ENCODE measurements around the gene TMTC2. TPM values are rescaled to one million over a fixed set of nuclear protein-coding genes. Genes with fewer than 3 reads are reported as not detected.

Gene TMTC2
- polyA plus RNA-seq, 1 experiment = 1.6 TPM

GRCh38 chr12:82688596-82688995 is 1.9 kb downstream of the TMTC2 start:
- Histone ChIP-seq H3K9me3 (ENCODE audit: control insufficient read depth, insufficient read depth, low read length) (no peaks in the 10 kb centered on the region; the same call in 1 of the 2 replicates), H3K27ac (ENCODE audit: low read depth, low read length) (no peak overlapping the region), H3K4me3 (ENCODE audit: low read depth, low read length) (peak overlapping the region; percentile 91; the same call in 1 of the 2 replicates), H3K27me3 (ENCODE audit: control insufficient read depth, insufficient read depth, low read length) (no peaks in the 10 kb centered on the region)
- DNase-seq (ENCODE audit: low read depth, low spot score) = no peak
- no peak for TF ChIP-seq CTCF (IDR thresholded peaks at IDR 0.05; ENCODE audit: low read depth, low read length)
- ChIA-PET POLR2A (no interaction called here), CTCF (no interaction called here)

GRCh38 chr12:82690006-82690405 is 3.3 kb downstream of the TMTC2 start:
- ChIA-PET POLR2A (no interaction called here), CTCF (no interaction called here)
- TF ChIP-seq CTCF (IDR thresholded peaks at IDR 0.05; ENCODE audit: low read depth, low read length) = no peak
- H3K4me3 ChIP-seq (ENCODE audit: low read depth, low read length) = no peak overlapping the region
- H3K27ac ChIP-seq (ENCODE audit: low read depth, low read length) = no peak overlapping the region
- no peaks in the 10 kb centered on the region for H3K27me3 ChIP-seq (ENCODE audit: control insufficient read depth, insufficient read depth, low read length)
- H3K9me3 ChIP-seq (ENCODE audit: control insufficient read depth, insufficient read depth, low read length) = no peaks in the 10 kb centered on the region; the same call in 1 of the 2 replicates
- DNase-seq (ENCODE audit: low read depth, low spot score) = no peak

GRCh38 chr12:82691513-82691912 is 4.8 kb downstream of the TMTC2 start:
- Histone ChIP-seq H3K4me3 (ENCODE audit: low read depth, low read length) (no peak overlapping the region), H3K9me3 (ENCODE audit: control insufficient read depth, insufficient read depth, low read length) (no peaks in the 10 kb centered on the region; the same call in 1 of the 2 replicates), H3K27me3 (ENCODE audit: control insufficient read depth, insufficient read depth, low read length) (no peaks in the 10 kb centered on the region), H3K27ac (ENCODE audit: low read depth, low read length) (no peak overlapping the region)
- ChIA-PET POLR2A (no interaction called here), CTCF (no interaction called here)
- DNase-seq (ENCODE audit: low read depth, low spot score) = no peak
- TF ChIP-seq CTCF (IDR thresholded peaks at IDR 0.05; ENCODE audit: low read depth, low read length) = no peak

GRCh38 chr12:82694276-82694675 is 7.6 kb downstream of the TMTC2 start:
- Histone ChIP-seq H3K4me3 (ENCODE audit: low read depth, low read length) (no peak overlapping the region), H3K27me3 (ENCODE audit: control insufficient read depth, insufficient read depth, low read length) (no peaks in the 10 kb centered on the region), H3K9me3 (ENCODE audit: control insufficient read depth, insufficient read depth, low read length) (no peaks in the 10 kb centered on the region), H3K27ac (ENCODE audit: low read depth, low read length) (no peak overlapping the region)
- DNase-seq (ENCODE audit: low read depth, low spot score) = no peak
- TF ChIP-seq CTCF (IDR thresholded peaks at IDR 0.05; ENCODE audit: low read depth, low read length) = no peak
- POLR2A ChIA-PET = no interaction called here
- CTCF ChIA-PET = interaction anchor here (0.6 kb wide), 1 partner anchor 9 kb away, joined by 5 read pairs; no protein-coding TSS in a partner anchor

GRCh38 chr12:82694970-82695369 is 8.3 kb downstream of the TMTC2 start:
- Histone ChIP-seq H3K27ac (ENCODE audit: low read depth, low read length) (no peak overlapping the region), H3K9me3 (ENCODE audit: control insufficient read depth, insufficient read depth, low read length) (no peaks in the 10 kb centered on the region), H3K27me3 (ENCODE audit: control insufficient read depth, insufficient read depth, low read length) (no peaks in the 10 kb centered on the region), H3K4me3 (ENCODE audit: low read depth, low read length) (no peak overlapping the region)
- DNase-seq (ENCODE audit: low read depth, low spot score) = no peak
- ChIA-PET CTCF (no interaction called here), POLR2A (no interaction called here)
- TF ChIP-seq CTCF (IDR thresholded peaks at IDR 0.05; ENCODE audit: low read depth, low read length) = no peak
